ENCODE measurements around the gene STK39.

- TF ChIP-seq CTCF (IDR thresholded peaks at IDR 0.05), result no peak
- TF ChIP-seq POLR2A (IDR thresholded peaks at IDR 0.05), result no peak
Observed at GRCh38 chr2:168253379-168253778, 6.0 kb upstream of the STK39 start.

Data from lower leg skin (tissue), 3 donors.